ENCODE measurements around the gene AMFR.
"Not testable (repeated sequence)": the region's sequence is repeated elsewhere in the genome, so short reads cannot be mapped to it uniquely, and the experiment has no call there.

- TF ChIP-seq POLR2A (IDR thresholded peaks at IDR 0.05), result not testable (repeated sequence)
- TF ChIP-seq, protein P1, sequence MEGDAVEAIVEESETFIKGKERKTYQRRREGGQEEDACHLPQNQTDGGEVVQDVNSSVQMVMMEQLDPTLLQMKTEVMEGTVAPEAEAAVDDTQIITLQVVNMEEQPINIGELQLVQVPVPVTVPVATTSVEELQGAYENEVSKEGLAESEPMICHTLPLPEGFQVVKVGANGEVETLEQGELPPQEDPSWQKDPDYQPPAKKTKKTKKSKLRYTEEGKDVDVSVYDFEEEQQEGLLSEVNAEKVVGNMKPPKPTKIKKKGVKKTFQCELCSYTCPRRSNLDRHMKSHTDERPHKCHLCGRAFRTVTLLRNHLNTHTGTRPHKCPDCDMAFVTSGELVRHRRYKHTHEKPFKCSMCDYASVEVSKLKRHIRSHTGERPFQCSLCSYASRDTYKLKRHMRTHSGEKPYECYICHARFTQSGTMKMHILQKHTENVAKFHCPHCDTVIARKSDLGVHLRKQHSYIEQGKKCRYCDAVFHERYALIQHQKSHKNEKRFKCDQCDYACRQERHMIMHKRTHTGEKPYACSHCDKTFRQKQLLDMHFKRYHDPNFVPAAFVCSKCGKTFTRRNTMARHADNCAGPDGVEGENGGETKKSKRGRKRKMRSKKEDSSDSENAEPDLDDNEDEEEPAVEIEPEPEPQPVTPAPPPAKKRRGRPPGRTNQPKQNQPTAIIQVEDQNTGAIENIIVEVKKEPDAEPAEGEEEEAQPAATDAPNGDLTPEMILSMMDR (IDR thresholded peaks at IDR 0.05), result not testable (repeated sequence)
Measured at GRCh38 chr16:56396724-56397123, 28.6 kb downstream of the AMFR start.
